HEK293 (cell line): Measurements from ENCODE around the gene TIMM50.

Source experiments
- CTCF ChIA-PET: fragments of 350-600 bp; formaldehyde crosslinking; extraction: SDS; loops from one replicate; lab custom pipeline; 2021; ENCODE audit warnings: antibody characterized with exemption; lab: Yijun Ruan, JAX
- POLR2A ChIA-PET: fragments of 300-600 bp; formaldehyde crosslinking; extraction: SDS; loops from one replicate; lab custom pipeline; 2020; ENCODE audit warnings: antibody characterized with exemption, inconsistent platforms; lab: Yijun Ruan, JAX
- H3K27ac ChIP-seq: fragments of 200-500 bp; sonication (Bioruptor generic); 2 replicates; pipeline ENCODE4 v1.5.1; 2014; ENCODE audit warnings: low read depth, low read length, control low read depth, inconsistent platforms; ENCODE audit errors: extremely low read depth
- H3K36me3 ChIP-seq, 2 experiments: fragments of 200-500 bp in 1 of 2; sonication (Bioruptor generic) in 1 of 2; 1 replicate in 1 of 2; 2 replicates in 1 of 2; pipeline ENCODE4 v1.5.1; 2014 to 2017; ENCODE audit warnings: inconsistent platforms in 2 of 2, low read length in 2 of 2; ENCODE audit not compliant: control insufficient read depth in 2 of 2, insufficient read depth in 1 of 2
- H3K4me1 ChIP-seq: fragments of 200-500 bp; sonication (Bioruptor generic); 2 replicates; pipeline ENCODE4 v1.5.1; 2014; ENCODE audit warnings: mild to moderate bottlenecking, low read length, inconsistent platforms; ENCODE audit not compliant: control insufficient read depth, insufficient read depth
- H3K4me3 ChIP-seq: 2 replicates; pipeline ENCODE4 v1.5.1; 2011; ENCODE audit warnings: low read depth, mild to moderate bottlenecking, control low read depth, low read length, moderate library complexity
- H3K9me3 ChIP-seq: fragments of 200-500 bp; sonication (Bioruptor generic); 2 replicates; pipeline ENCODE4 v1.5.1; 2014; ENCODE audit warnings: low read depth, low read length, inconsistent platforms; ENCODE audit not compliant: control insufficient read depth, insufficient read depth
- CTCF ChIP-seq: fragments of 450-650 bp; formaldehyde crosslinking; IDR thresholded peaks from 2 replicates; pipeline ENCODE4 v1.5.1; 2016; ENCODE audit warnings: missing biosample characterization, missing genetic modification characterization
- EGR2 ChIP-seq: fragments of 450-650 bp; formaldehyde crosslinking; IDR thresholded peaks from 2 replicates; pipeline ENCODE4 v1.5.1; 2016; ENCODE audit warnings: low read depth, missing biosample characterization, missing genetic modification characterization
- KLF10 ChIP-seq: fragments of 450-650 bp; IDR thresholded peaks from 2 replicates; pipeline ENCODE4 v1.5.1; 2018; ENCODE audit warnings: missing biosample characterization, mild to moderate bottlenecking, missing genetic modification characterization
- PRDM10 ChIP-seq: fragments of 450-650 bp; formaldehyde crosslinking; IDR thresholded peaks from 2 replicates; pipeline ENCODE4 v1.5.1; 2016; ENCODE audit warnings: missing biosample characterization, missing genetic modification characterization
- RBAK ChIP-seq: fragments of 450-650 bp; formaldehyde crosslinking; IDR thresholded peaks from 2 replicates; pipeline ENCODE4 v1.5.1; 2016; ENCODE audit warnings: missing biosample characterization, missing genetic modification characterization
- ZBTB8A ChIP-seq: fragments of 450-650 bp; formaldehyde crosslinking; IDR thresholded peaks from 2 replicates; pipeline ENCODE4 v1.5.1; 2016; ENCODE audit warnings: missing biosample characterization, missing genetic modification characterization
- ZFHX2 ChIP-seq: fragments of 450-650 bp; formaldehyde crosslinking; conservative IDR thresholded peaks from 2 replicates; pipeline ENCODE4 v1.5.1; 2016; ENCODE audit warnings: missing biosample characterization, missing genetic modification characterization
- ZFP69B ChIP-seq: fragments of 450-650 bp; formaldehyde crosslinking; IDR thresholded peaks from 2 replicates; pipeline ENCODE4 v1.5.1; 2016; ENCODE audit warnings: missing biosample characterization, missing genetic modification characterization
- ZNF121 ChIP-seq: fragments of 450-650 bp; formaldehyde crosslinking; IDR thresholded peaks from 2 replicates; pipeline ENCODE4 v1.5.1; 2016; ENCODE audit warnings: missing biosample characterization, missing genetic modification characterization
- ZNF202 ChIP-seq: fragments of 450-650 bp; formaldehyde crosslinking; IDR thresholded peaks from 2 replicates; pipeline ENCODE4 v1.5.1; 2016; ENCODE audit warnings: missing biosample characterization, missing genetic modification characterization, borderline replicate concordance
- ZNF416 ChIP-seq: fragments of 450-650 bp; formaldehyde crosslinking; IDR thresholded peaks from 2 replicates; pipeline ENCODE4 v1.5.1; 2016; ENCODE audit warnings: missing biosample characterization, missing genetic modification characterization
- ZNF549 ChIP-seq: fragments of 450-650 bp; IDR thresholded peaks from 2 replicates; pipeline ENCODE4 v1.5.1; 2018; ENCODE audit warnings: missing biosample characterization, missing genetic modification characterization, mild to moderate bottlenecking, inconsistent platforms, moderate library complexity
- ZNF585B ChIP-seq: fragments of 450-650 bp; formaldehyde crosslinking; IDR thresholded peaks from 2 replicates; pipeline ENCODE4 v1.5.1; 2016; ENCODE audit warnings: missing biosample characterization, missing genetic modification characterization
- ZNF596 ChIP-seq: fragments of 450-650 bp; IDR thresholded peaks from 2 replicates; pipeline ENCODE4 v1.5.0; 2018; ENCODE audit warnings: missing biosample characterization, mild to moderate bottlenecking, missing genetic modification characterization, moderate library complexity
- ZNF610 ChIP-seq: fragments of 450-650 bp; formaldehyde crosslinking; IDR thresholded peaks from 2 replicates; pipeline ENCODE4 v1.5.1; 2016; ENCODE audit warnings: missing biosample characterization, missing genetic modification characterization, borderline replicate concordance
- TF ChIP-seq, protein P1 (sequence below): fragments of 450-650 bp; formaldehyde crosslinking; IDR thresholded peaks from 2 replicates; pipeline ENCODE4 v1.5.1; 2016; ENCODE audit warnings: missing biosample characterization, missing genetic modification characterization
- TF ChIP-seq, protein P2 (sequence below): fragments of 450-650 bp; IDR thresholded peaks from 2 replicates; pipeline ENCODE4 v1.5.1; 2018; ENCODE audit warnings: missing biosample characterization, mild to moderate bottlenecking, missing genetic modification characterization
- TF ChIP-seq, protein P3 (sequence below): fragments of 450-650 bp; IDR thresholded peaks from 2 replicates; pipeline ENCODE4 v1.5.1; 2018; ENCODE audit warnings: missing biosample characterization, missing genetic modification characterization
- TF ChIP-seq, protein P4 (sequence below): fragments of 450-650 bp; formaldehyde crosslinking; IDR thresholded peaks from 2 replicates; pipeline ENCODE4 v1.5.1; 2016; ENCODE audit warnings: missing biosample characterization, missing genetic modification characterization

TIMM50 gene

GRCh38 chr19:39501340-39501739, 20.7 kb downstream of the TIMM50 start:
- H3K27ac ChIP-seq: no peak overlapping the region
- peaks cover 2% of the 10 kb centered on the region for H3K9me3 ChIP-seq
- H3K4me1 ChIP-seq: peaks cover 16% of the 10 kb centered on the region
- no peak overlapping the region for H3K4me3 ChIP-seq
- TF ChIP-seq ZNF549 (tag by site-specific recombination) (no peak), ZNF121 (peak; percentile 98)
- no peaks in the 10 kb centered on the region; a peak in 1 of 3 replicates for H3K36me3 ChIP-seq
- POLR2A ChIA-PET: interaction anchor here (0.6 to 1.5 kb wide), 6 partner anchors 8 to 70 kb away, joined by 3 to 9 read pairs (median 4); partner anchors contain the start of genes RPS16, SUPT5H and TIMM50
- CTCF ChIA-PET: interaction anchor here (0.6 to 4.9 kb wide), 8 partner anchors 8 to 590 kb away, joined by 3 to 59 read pairs (median 4); partner anchors contain the start of genes EID2B, SELENOV and ZNF780A

DNA sequence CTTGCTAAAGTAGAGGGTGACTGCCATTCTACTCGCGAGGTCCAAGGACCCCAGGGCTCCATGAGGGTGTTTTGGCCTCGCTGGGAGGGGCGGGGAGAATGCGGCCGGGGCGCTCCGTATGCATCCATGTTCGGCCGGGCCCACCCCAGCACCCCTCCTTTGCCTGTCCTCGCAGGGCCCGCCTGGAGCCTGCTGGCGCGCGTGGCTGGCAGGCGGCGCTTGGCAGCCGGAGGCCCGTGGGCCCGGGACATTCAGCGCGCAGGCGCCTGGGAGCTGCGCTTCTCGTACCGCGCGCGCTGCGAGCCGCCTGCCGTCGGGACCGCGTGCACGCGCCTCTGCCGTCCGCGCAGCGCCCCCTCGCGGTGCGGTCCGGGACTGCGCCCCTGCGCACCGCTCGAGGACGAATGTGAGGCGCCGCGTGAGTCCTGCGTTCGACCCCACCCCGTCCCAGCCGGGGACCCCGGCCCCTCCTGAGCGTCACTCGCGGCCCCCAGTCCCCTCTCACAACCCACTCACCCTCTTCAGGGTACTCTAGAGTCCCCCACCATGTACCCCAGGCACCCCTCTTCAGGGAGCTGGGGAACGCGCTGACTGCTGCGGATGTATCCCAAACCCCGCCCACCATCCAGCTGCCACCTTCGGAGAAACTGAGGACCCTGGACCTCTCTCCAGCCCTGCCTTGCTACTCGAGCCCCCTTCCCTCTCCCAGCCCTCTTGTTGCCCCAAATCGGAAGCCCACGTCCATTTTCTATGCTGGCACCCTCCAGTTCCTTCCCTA, 22.2 kb downstream of the TIMM50 start:
- ChIA-PET POLR2A (interaction anchor here (0.7 to 1.4 kb wide), 4 partner anchors 11 to 112 kb away, joined by 3 to 6 read pairs (median 4); partner anchors contain the start of genes MED29, PAF1, RPS16 and TIMM50), CTCF (interaction anchor here (0.6 to 2.3 kb wide), 45 partner anchors 8 to 672 kb away, joined by 3 to 42 read pairs (median 6); partner anchors contain the start of genes EID2B, PAF1, PAK4 and PLEKHG2)
- Histone ChIP-seq H3K4me1 (peaks cover 19% of the 10 kb centered on the region), H3K27ac (no peak overlapping the region), H3K36me3 (no peaks in the 10 kb centered on the region), H3K4me3 (no peak overlapping the region), H3K9me3 (peaks cover 6% of the 10 kb centered on the region)
- TF ChIP-seq ZFP69B (tag by site-specific recombination) (peak; percentile 95), EGR2 (0 out of 2 replicates have a peak, but pooled peaks have one; percentile 6), ZNF610 (tag by site-specific recombination) (peak; percentile 84; the same call in 1 of the 2 replicates), ZNF416 (0 out of 2 replicates have a peak, but pooled peaks have one; percentile 1), ZNF596 (tag by site-specific recombination) (peak; percentile 72; the same call in 1 of the 2 replicates), RBAK (tag by site-specific recombination) (peak; percentile 35; the same call in 1 of the 2 replicates), KLF10 (tag by site-specific recombination) (peak; percentile 58; the same call in 1 of the 2 replicates), ZNF202 (tag by site-specific recombination) (no peak), CTCF (peak; percentile 71), ZFHX2 (tag by site-specific recombination) (peak; percentile 7; the same call in 1 of the 2 replicates), PRDM10 (tag by site-specific recombination) (peak; percentile 38; the same call in 1 of the 2 replicates), ZNF585B (tag by site-specific recombination) (0 out of 2 replicates have a peak, but pooled peaks have one; percentile 1), ZBTB8A (peak; percentile 54; the same call in 1 of the 2 replicates)
- TF ChIP-seq, protein P1, sequence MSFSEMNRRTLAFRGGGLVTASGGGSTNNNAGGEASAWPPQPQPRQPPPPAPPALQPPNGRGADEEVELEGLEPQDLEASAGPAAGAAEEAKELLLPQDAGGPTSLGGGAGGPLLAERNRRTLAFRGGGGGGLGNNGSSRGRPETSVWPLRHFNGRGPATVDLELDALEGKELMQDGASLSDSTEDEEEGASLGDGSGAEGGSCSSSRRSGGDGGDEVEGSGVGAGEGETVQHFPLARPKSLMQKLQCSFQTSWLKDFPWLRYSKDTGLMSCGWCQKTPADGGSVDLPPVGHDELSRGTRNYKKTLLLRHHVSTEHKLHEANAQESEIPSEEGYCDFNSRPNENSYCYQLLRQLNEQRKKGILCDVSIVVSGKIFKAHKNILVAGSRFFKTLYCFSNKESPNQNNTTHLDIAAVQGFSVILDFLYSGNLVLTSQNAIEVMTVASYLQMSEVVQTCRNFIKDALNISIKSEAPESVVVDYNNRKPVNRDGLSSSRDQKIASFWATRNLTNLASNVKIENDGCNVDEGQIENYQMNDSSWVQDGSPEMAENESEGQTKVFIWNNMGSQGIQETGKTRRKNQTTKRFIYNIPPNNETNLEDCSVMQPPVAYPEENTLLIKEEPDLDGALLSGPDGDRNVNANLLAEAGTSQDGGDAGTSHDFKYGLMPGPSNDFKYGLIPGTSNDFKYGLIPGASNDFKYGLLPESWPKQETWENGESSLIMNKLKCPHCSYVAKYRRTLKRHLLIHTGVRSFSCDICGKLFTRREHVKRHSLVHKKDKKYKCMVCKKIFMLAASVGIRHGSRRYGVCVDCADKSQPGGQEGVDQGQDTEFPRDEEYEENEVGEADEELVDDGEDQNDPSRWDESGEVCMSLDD (tag by site-specific recombination): peak; percentile 85
- TF ChIP-seq, protein P2, sequence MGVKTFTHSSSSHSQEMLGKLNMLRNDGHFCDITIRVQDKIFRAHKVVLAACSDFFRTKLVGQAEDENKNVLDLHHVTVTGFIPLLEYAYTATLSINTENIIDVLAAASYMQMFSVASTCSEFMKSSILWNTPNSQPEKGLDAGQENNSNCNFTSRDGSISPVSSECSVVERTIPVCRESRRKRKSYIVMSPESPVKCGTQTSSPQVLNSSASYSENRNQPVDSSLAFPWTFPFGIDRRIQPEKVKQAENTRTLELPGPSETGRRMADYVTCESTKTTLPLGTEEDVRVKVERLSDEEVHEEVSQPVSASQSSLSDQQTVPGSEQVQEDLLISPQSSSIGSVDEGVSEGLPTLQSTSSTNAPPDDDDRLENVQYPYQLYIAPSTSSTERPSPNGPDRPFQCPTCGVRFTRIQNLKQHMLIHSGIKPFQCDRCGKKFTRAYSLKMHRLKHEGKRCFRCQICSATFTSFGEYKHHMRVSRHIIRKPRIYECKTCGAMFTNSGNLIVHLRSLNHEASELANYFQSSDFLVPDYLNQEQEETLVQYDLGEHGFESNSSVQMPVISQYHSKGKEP (tag by site-specific recombination): peak; percentile 83
- TF ChIP-seq, protein P3, sequence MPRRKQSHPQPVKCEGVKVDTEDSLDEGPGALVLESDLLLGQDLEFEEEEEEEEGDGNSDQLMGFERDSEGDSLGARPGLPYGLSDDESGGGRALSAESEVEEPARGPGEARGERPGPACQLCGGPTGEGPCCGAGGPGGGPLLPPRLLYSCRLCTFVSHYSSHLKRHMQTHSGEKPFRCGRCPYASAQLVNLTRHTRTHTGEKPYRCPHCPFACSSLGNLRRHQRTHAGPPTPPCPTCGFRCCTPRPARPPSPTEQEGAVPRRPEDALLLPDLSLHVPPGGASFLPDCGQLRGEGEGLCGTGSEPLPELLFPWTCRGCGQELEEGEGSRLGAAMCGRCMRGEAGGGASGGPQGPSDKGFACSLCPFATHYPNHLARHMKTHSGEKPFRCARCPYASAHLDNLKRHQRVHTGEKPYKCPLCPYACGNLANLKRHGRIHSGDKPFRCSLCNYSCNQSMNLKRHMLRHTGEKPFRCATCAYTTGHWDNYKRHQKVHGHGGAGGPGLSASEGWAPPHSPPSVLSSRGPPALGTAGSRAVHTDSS: peak; percentile 28; the same call in 1 of the 2 replicates
- TF ChIP-seq, protein P4, sequence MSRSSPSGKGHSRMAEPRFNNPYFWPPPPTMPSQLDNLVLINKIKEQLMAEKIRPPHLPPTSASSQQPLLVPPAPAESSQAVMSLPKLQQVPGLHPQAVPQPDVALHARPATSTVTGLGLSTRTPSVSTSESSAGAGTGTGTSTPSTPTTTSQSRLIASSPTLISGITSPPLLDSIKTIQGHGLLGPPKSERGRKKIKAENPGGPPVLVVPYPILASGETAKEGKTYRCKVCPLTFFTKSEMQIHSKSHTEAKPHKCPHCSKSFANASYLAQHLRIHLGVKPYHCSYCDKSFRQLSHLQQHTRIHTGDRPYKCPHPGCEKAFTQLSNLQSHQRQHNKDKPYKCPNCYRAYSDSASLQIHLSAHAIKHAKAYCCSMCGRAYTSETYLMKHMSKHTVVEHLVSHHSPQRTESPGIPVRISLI: no peak; the same call in 1 of the 2 replicates
